ENCODE results near the gene MLIP. TPM values are rescaled to one million over a fixed set of nuclear protein-coding genes. Genes with fewer than 3 reads are reported as not detected.

Gene MLIP
- total RNA-seq, 5 donors from 2014 or later (not counting 1 experiment from before 2014, with no cell fraction given), result not detected

- Histone ChIP-seq H3K9me3 (no peaks in the 10 kb centered on the region), H3K27ac (ENCODE audit: low read length) (no peak overlapping the region), H3K36me3 (ENCODE audit: control insufficient read depth in 2 of 2, extremely low read depth in 1 of 2, insufficient read depth in 1 of 2, low read length in 1 of 2) (no peaks in the 10 kb centered on the region), H3K4me3 (ENCODE audit: control insufficient read depth in 1 of 2, extremely low read depth in 1 of 2, low read length in 1 of 2) (no peak overlapping the region), H3K27me3 (replicated peaks in 1 of 2; ENCODE audit: control insufficient read depth in 2 of 2, extremely low read depth in 1 of 2, insufficient read depth in 2 of 2, low read length in 1 of 2) (no peaks in the 10 kb centered on the region), H3K4me1 (ENCODE audit: control insufficient read depth in 1 of 2, extremely low read depth in 1 of 2, insufficient read depth in 2 of 2, low read length in 2 of 2) (no peaks in the 10 kb centered on the region)
- no peaks in the 10 kb centered on the region for H3K4me1 Mint-ChIP-seq
- H3K27me3 Mint-ChIP-seq, result no peaks in the 10 kb centered on the region
- H3K36me3 Mint-ChIP-seq, result no peaks in the 10 kb centered on the region
- WGBS (ENCODE audit: insufficient coverage), result 77% methylated on average over 3 of the region's 5 CpGs
- no peak overlapping the region for H3K27ac Mint-ChIP-seq
- peaks cover 0 to 4% (median 0%) of the 10 kb centered on the region in 3 donors for H3K9me3 Mint-ChIP-seq
- no peak for DNase-seq
- ChIA-PET POLR2A (no interaction called here), CTCF (no interaction called here)
- ATAC-seq (replicated peaks in 1 of 4), result no peak
- no peak overlapping the region for H3K4me3 Mint-ChIP-seq
These were observed 155.2 kb downstream of the MLIP start for GRCh38 chr6:54266400-54266923.

- no peak for ATAC-seq (replicated peaks in 1 of 4)
- no peak overlapping the region for H3K4me3 ChIP-seq (ENCODE audit: control insufficient read depth in 1 of 2, extremely low read depth in 1 of 2, low read length in 1 of 2)
- H3K36me3 ChIP-seq (ENCODE audit: control insufficient read depth in 2 of 2, extremely low read depth in 1 of 2, insufficient read depth in 1 of 2, low read length in 1 of 2), result no peaks in the 10 kb centered on the region
- H3K4me1 Mint-ChIP-seq, result no peaks in the 10 kb centered on the region
- peaks cover 0 to 4% (median 0%) of the 10 kb centered on the region in 3 donors for H3K9me3 Mint-ChIP-seq
- ChIA-PET CTCF (no interaction called here), POLR2A (no interaction called here)
- H3K9me3 ChIP-seq, result no peaks in the 10 kb centered on the region
- H3K27me3 ChIP-seq (replicated peaks in 1 of 2; ENCODE audit: control insufficient read depth in 2 of 2, extremely low read depth in 1 of 2, insufficient read depth in 2 of 2, low read length in 1 of 2), result no peaks in the 10 kb centered on the region
- no peaks in the 10 kb centered on the region for H3K4me1 ChIP-seq (ENCODE audit: control insufficient read depth in 1 of 2, extremely low read depth in 1 of 2, insufficient read depth in 2 of 2, low read length in 2 of 2)
- no CpG with 5 or more reads among the region's 2 CpGs for WGBS (ENCODE audit: insufficient coverage)
- H3K4me3 Mint-ChIP-seq, result no peak overlapping the region
- no peak for DNase-seq
- no peak overlapping the region for H3K27ac Mint-ChIP-seq
- H3K27me3 Mint-ChIP-seq, result no peaks in the 10 kb centered on the region
- no peaks in the 10 kb centered on the region for H3K36me3 Mint-ChIP-seq
- no peak overlapping the region for H3K27ac ChIP-seq (ENCODE audit: low read length)
These were observed 156.6 kb downstream of the MLIP start for GRCh38 chr6:54267798-54268197.

GRCh38 chr6:54273214-54273820 lies 162.1 kb downstream of the MLIP start:
- peaks cover 0 to 6% (median 4%) of the 10 kb centered on the region in 3 donors for H3K9me3 Mint-ChIP-seq
- Histone ChIP-seq H3K36me3 (ENCODE audit: control insufficient read depth in 2 of 2, extremely low read depth in 1 of 2, insufficient read depth in 1 of 2, low read length in 1 of 2) (no peaks in the 10 kb centered on the region), H3K9me3 (no peaks in the 10 kb centered on the region), H3K4me3 (ENCODE audit: control insufficient read depth in 1 of 2, extremely low read depth in 1 of 2, low read length in 1 of 2) (no peak overlapping the region), H3K4me1 (ENCODE audit: control insufficient read depth in 1 of 2, extremely low read depth in 1 of 2, insufficient read depth in 2 of 2, low read length in 2 of 2) (no peaks in the 10 kb centered on the region), H3K27ac (ENCODE audit: low read length) (no peak overlapping the region), H3K27me3 (replicated peaks in 1 of 2; ENCODE audit: control insufficient read depth in 2 of 2, extremely low read depth in 1 of 2, insufficient read depth in 2 of 2, low read length in 1 of 2) (no peaks in the 10 kb centered on the region)
- ChIA-PET POLR2A (interaction anchor here in 1 of 2 donors (0.7 kb wide), 1 partner anchor 16 kb away, joined by 3 read pairs; no protein-coding TSS in a partner anchor), CTCF (no interaction called here)
- no peaks in the 10 kb centered on the region for H3K36me3 Mint-ChIP-seq
- no peaks in the 10 kb centered on the region for H3K4me1 Mint-ChIP-seq
- ATAC-seq (replicated peaks in 1 of 4) (no peak), DNase-seq (no peak)
- 91% methylated on average over 5 of the region's 6 CpGs for WGBS (ENCODE audit: insufficient coverage)
- no peak overlapping the region for H3K27ac Mint-ChIP-seq
- H3K4me3 Mint-ChIP-seq, result no peak overlapping the region
- H3K27me3 Mint-ChIP-seq, result no peaks in the 10 kb centered on the region

GRCh38 chr6:54274383-54274782 lies 163.1 kb downstream of the MLIP start:
- H3K4me1 Mint-ChIP-seq, result no peaks in the 10 kb centered on the region
- ATAC-seq (replicated peaks in 1 of 4) (no peak), DNase-seq (no peak)
- no peaks in the 10 kb centered on the region for H3K27me3 Mint-ChIP-seq
- no peaks in the 10 kb centered on the region for H3K36me3 Mint-ChIP-seq
- Histone ChIP-seq H3K27me3 (replicated peaks in 1 of 2; ENCODE audit: control insufficient read depth in 2 of 2, extremely low read depth in 1 of 2, insufficient read depth in 2 of 2, low read length in 1 of 2) (no peaks in the 10 kb centered on the region), H3K36me3 (ENCODE audit: control insufficient read depth in 2 of 2, extremely low read depth in 1 of 2, insufficient read depth in 1 of 2, low read length in 1 of 2) (no peaks in the 10 kb centered on the region), H3K9me3 (no peaks in the 10 kb centered on the region), H3K4me1 (ENCODE audit: control insufficient read depth in 1 of 2, extremely low read depth in 1 of 2, insufficient read depth in 2 of 2, low read length in 2 of 2) (no peaks in the 10 kb centered on the region), H3K4me3 (ENCODE audit: control insufficient read depth in 1 of 2, extremely low read depth in 1 of 2, low read length in 1 of 2) (no peak overlapping the region), H3K27ac (ENCODE audit: low read length) (no peak overlapping the region)
- H3K9me3 Mint-ChIP-seq, result peaks cover 0 to 9% (median 6%) of the 10 kb centered on the region in 3 donors
- POLR2A ChIA-PET, result no interaction called here
- no peak overlapping the region for H3K4me3 Mint-ChIP-seq
- CTCF ChIA-PET, result no interaction called here
- no peak overlapping the region for H3K27ac Mint-ChIP-seq

- no peaks in the 10 kb centered on the region for H3K4me1 Mint-ChIP-seq
- no peaks in the 10 kb centered on the region for H3K36me3 Mint-ChIP-seq
- WGBS (ENCODE audit: insufficient coverage), result 71% methylated on average over 1 of the region's 1 CpG
- ChIA-PET POLR2A (no interaction called here), CTCF (no interaction called here)
- H3K27ac Mint-ChIP-seq, result no peak overlapping the region
- Histone ChIP-seq H3K9me3 (no peaks in the 10 kb centered on the region), H3K27ac (ENCODE audit: low read length) (no peak overlapping the region), H3K4me1 (ENCODE audit: control insufficient read depth in 1 of 2, extremely low read depth in 1 of 2, insufficient read depth in 2 of 2, low read length in 2 of 2) (no peaks in the 10 kb centered on the region), H3K36me3 (ENCODE audit: control insufficient read depth in 2 of 2, extremely low read depth in 1 of 2, insufficient read depth in 1 of 2, low read length in 1 of 2) (no peaks in the 10 kb centered on the region), H3K4me3 (ENCODE audit: control insufficient read depth in 1 of 2, extremely low read depth in 1 of 2, low read length in 1 of 2) (no peak overlapping the region), H3K27me3 (replicated peaks in 1 of 2; ENCODE audit: control insufficient read depth in 2 of 2, extremely low read depth in 1 of 2, insufficient read depth in 2 of 2, low read length in 1 of 2) (no peaks in the 10 kb centered on the region)
- ATAC-seq (replicated peaks in 1 of 4) (no peak), DNase-seq (no peak)
- no peaks in the 10 kb centered on the region for H3K27me3 Mint-ChIP-seq
- H3K4me3 Mint-ChIP-seq, result no peak overlapping the region
- H3K9me3 Mint-ChIP-seq, result peaks cover 0 to 18% (median 7%) of the 10 kb centered on the region in 3 donors
These were observed 170.9 kb downstream of the MLIP start for GRCh38 chr6:54282186-54282585.

- 88% methylated on average over 2 of the region's 3 CpGs for WGBS (ENCODE audit: insufficient coverage)
- no peaks in the 10 kb centered on the region for H3K36me3 ChIP-seq (ENCODE audit: control insufficient read depth in 2 of 2, extremely low read depth in 1 of 2, insufficient read depth in 1 of 2, low read length in 1 of 2)
- DNase-seq, result no peak
- Mint-ChIP-seq H3K27ac (no peak overlapping the region), H3K27me3 (no peaks in the 10 kb centered on the region), H3K4me3 (no peak overlapping the region), H3K4me1 (no peaks in the 10 kb centered on the region), H3K9me3 (peaks cover 0 to 14% (median 9%) of the 10 kb centered on the region in 3 donors), H3K36me3 (no peaks in the 10 kb centered on the region)
- no peak overlapping the region for H3K4me3 ChIP-seq (ENCODE audit: control insufficient read depth in 1 of 2, extremely low read depth in 1 of 2, low read length in 1 of 2)
- POLR2A ChIA-PET, result interaction anchor here in 1 of 2 donors (0.5 kb wide), 1 partner anchor 298 kb away, joined by 3 read pairs; no protein-coding TSS in a partner anchor
- no peaks in the 10 kb centered on the region for H3K27me3 ChIP-seq (replicated peaks in 1 of 2; ENCODE audit: control insufficient read depth in 2 of 2, extremely low read depth in 1 of 2, insufficient read depth in 2 of 2, low read length in 1 of 2)
- no peak overlapping the region for H3K27ac ChIP-seq (ENCODE audit: low read length)
- no peaks in the 10 kb centered on the region for H3K4me1 ChIP-seq (ENCODE audit: control insufficient read depth in 1 of 2, extremely low read depth in 1 of 2, insufficient read depth in 2 of 2, low read length in 2 of 2)
- CTCF ChIA-PET, result no interaction called here
- H3K9me3 ChIP-seq, result no peaks in the 10 kb centered on the region
- no peak for ATAC-seq (replicated peaks in 1 of 4)
These were observed 173.1 kb downstream of the MLIP start for GRCh38 chr6:54284161-54284860.
